Type B pancreatic cell (in vitro differentiated cells): ENCODE data around the gene IGSF11. TPM values are rescaled to one million over a fixed set of nuclear protein-coding genes. Genes with fewer than 3 reads are reported as not detected.

Experiments used
- DNase-seq: peaks from one replicate; pipeline ENCODE4 v3.0.0; 2021; ENCODE audit warnings: mixed read lengths; ENCODE audit not compliant: unreplicated experiment; ENCODE audit errors: extremely low spot score
- H3K27ac Mint-ChIP-seq: 2 replicates; pipeline ENCODE4 v1.8.0; 2021; ENCODE audit warnings: mild to moderate bottlenecking, mixed read lengths
- H3K27me3 Mint-ChIP-seq: 2 replicates; pipeline ENCODE4 v1.8.0; 2021; ENCODE audit warnings: mixed read lengths
- H3K36me3 Mint-ChIP-seq: 2 replicates; pipeline ENCODE4 v1.8.0; 2021; ENCODE audit warnings: mixed read lengths
- H3K4me1 Mint-ChIP-seq: one replicate; pipeline ENCODE4 v1.8.0; 2021; ENCODE audit warnings: mixed read lengths; ENCODE audit not compliant: unreplicated experiment
- H3K4me3 Mint-ChIP-seq: 2 replicates; pipeline ENCODE4 v1.8.0; 2021; ENCODE audit warnings: mild to moderate bottlenecking, mixed read lengths
- H3K9me3 Mint-ChIP-seq: 2 replicates; pipeline ENCODE4 v1.8.0; 2021; ENCODE audit warnings: mixed read lengths
- total RNA-seq: library from RNA; stranded (reverse); gene quantifications from 2 replicates; pipeline ENCODE4 v1.2.1, GENCODE V29; 2021; ENCODE audit warnings: low replicate concordance
- TF ChIP-seq, protein P1 (sequence below): fragments of 200-600 bp; sonication (generic); conservative IDR thresholded peaks from 2 replicates; pipeline ENCODE4 v1.5.0; 2021; ENCODE audit warnings: antibody characterized with exemption, mild to moderate bottlenecking

Gene IGSF11
- total RNA-seq, 1 donor from 2014 or later: 2.3 TPM

DNA sequence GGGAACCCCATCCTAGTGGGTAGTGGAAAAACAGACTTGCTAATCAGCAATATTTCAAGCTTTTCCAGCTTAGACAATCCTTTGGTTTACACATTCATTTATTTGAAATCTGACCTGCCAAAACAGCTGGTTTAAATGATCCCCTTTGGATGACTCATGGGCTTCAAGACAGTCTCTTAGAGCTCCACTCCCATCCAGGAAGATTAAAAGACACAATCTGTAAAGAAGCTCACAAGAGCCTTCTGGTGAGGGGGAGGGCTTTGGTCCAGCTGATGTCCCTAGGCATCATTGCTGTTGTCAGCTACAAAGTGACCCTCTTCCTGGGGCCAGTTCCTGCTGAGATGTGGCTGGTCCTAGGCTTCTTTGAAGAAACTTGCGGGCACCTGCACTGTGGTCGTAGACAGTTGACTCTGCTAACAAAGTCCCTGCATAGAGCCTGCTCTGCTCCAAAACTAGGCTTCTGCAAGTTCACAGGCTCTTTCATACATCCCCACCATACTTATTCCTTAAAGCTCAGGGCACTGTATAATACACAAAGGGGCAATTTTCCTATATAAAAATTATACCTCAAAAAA, 73.7 kb downstream of the IGSF11 start:
- Mint-ChIP-seq H3K27ac (no peak overlapping the region), H3K36me3 (no peaks in the 10 kb centered on the region), H3K9me3 (no peaks in the 10 kb centered on the region), H3K4me3 (no peak overlapping the region), H3K4me1 (no peaks in the 10 kb centered on the region), H3K27me3 (no peaks in the 10 kb centered on the region)
- TF ChIP-seq, protein P1, sequence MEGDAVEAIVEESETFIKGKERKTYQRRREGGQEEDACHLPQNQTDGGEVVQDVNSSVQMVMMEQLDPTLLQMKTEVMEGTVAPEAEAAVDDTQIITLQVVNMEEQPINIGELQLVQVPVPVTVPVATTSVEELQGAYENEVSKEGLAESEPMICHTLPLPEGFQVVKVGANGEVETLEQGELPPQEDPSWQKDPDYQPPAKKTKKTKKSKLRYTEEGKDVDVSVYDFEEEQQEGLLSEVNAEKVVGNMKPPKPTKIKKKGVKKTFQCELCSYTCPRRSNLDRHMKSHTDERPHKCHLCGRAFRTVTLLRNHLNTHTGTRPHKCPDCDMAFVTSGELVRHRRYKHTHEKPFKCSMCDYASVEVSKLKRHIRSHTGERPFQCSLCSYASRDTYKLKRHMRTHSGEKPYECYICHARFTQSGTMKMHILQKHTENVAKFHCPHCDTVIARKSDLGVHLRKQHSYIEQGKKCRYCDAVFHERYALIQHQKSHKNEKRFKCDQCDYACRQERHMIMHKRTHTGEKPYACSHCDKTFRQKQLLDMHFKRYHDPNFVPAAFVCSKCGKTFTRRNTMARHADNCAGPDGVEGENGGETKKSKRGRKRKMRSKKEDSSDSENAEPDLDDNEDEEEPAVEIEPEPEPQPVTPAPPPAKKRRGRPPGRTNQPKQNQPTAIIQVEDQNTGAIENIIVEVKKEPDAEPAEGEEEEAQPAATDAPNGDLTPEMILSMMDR: no peak
- no peak for DNase-seq

- TF ChIP-seq, protein P1: no peak
- H3K4me3 Mint-ChIP-seq: no peak overlapping the region
- no peaks in the 10 kb centered on the region for H3K9me3 Mint-ChIP-seq
- H3K27ac Mint-ChIP-seq: no peak overlapping the region
- no peaks in the 10 kb centered on the region for H3K36me3 Mint-ChIP-seq
- no peak for DNase-seq
- no peaks in the 10 kb centered on the region for H3K4me1 Mint-ChIP-seq
- H3K27me3 Mint-ChIP-seq: no peaks in the 10 kb centered on the region
Observed at GRCh38 chr3:118955914-118956556, 78.6 kb downstream of the IGSF11 start.

DNA sequence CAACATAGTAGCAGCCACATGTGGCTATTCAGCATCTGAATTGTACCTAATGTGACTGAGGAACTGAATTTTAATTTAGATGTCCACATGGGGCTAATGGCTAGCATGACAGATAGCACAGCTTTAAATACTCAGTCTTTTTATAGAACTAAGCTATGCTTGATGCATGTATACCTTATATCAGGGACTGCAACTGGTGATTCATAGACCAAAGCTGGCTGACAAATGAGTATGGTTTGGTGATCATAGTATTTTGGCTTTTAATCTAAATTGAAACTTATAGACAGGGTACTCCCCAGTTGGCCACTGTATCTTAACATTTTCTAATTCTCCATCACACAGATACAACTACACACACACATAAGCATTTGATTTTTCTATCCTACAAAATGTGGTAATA, 83.6 kb downstream of the IGSF11 start:
- DNase-seq: no peak
- H3K4me1 Mint-ChIP-seq: no peaks in the 10 kb centered on the region
- no peaks in the 10 kb centered on the region for H3K9me3 Mint-ChIP-seq
- no peaks in the 10 kb centered on the region for H3K27me3 Mint-ChIP-seq
- H3K27ac Mint-ChIP-seq: no peak overlapping the region
- TF ChIP-seq, protein P1: no peak
- no peak overlapping the region for H3K4me3 Mint-ChIP-seq
- no peaks in the 10 kb centered on the region for H3K36me3 Mint-ChIP-seq

GRCh38 chr3:118949113-118949760, 85.4 kb downstream of the IGSF11 start:
- Mint-ChIP-seq H3K27ac (peak overlapping the region; percentile 8), H3K27me3 (no peaks in the 10 kb centered on the region), H3K4me3 (no peak overlapping the region), H3K9me3 (no peaks in the 10 kb centered on the region), H3K4me1 (peaks cover 4% of the 10 kb centered on the region), H3K36me3 (no peaks in the 10 kb centered on the region)
- no peak for DNase-seq
- TF ChIP-seq, protein P1: no peak

- no peaks in the 10 kb centered on the region for H3K36me3 Mint-ChIP-seq
- peaks cover 4% of the 10 kb centered on the region for H3K4me1 Mint-ChIP-seq
- H3K4me3 Mint-ChIP-seq: no peak overlapping the region
- TF ChIP-seq, protein P1: no peak
- H3K27me3 Mint-ChIP-seq: no peaks in the 10 kb centered on the region
- DNase-seq: no peak
- no peak overlapping the region for H3K27ac Mint-ChIP-seq
- H3K9me3 Mint-ChIP-seq: no peaks in the 10 kb centered on the region
Observed at GRCh38 chr3:118948146-118948545, 86.5 kb downstream of the IGSF11 start.
